Neural progenitor cell (in vitro differentiated cells): ENCODE data around the gene VDAC2. TPM values are rescaled to one million over a fixed set of nuclear protein-coding genes. Genes with fewer than 3 reads are reported as not detected.

Experiments used
- DNase-seq: peaks from one replicate; pipeline ENCODE4 v3.0.0-alpha.2; 2016; ENCODE audit warnings: low spot score
- H2AFZ ChIP-seq: fragments of 200-600 bp; sonication (generic); replicated peaks from 2 replicates; pipeline ENCODE4 v1.6.1; 2016; ENCODE audit warnings: antibody characterized with exemption
- H3F3A ChIP-seq: fragments of 200-600 bp; sonication (generic); 2 replicates; pipeline ENCODE4 v1.6.1; 2016; ENCODE audit warnings: antibody characterized with exemption, low read depth
- H3K27ac ChIP-seq: fragments of 200-600 bp; sonication (generic); 2 replicates; pipeline ENCODE4 v1.5.1; 2016; ENCODE audit warnings: mild to moderate bottlenecking
- H3K27me3 ChIP-seq: fragments of 200-600 bp; sonication (generic); 2 replicates; pipeline ENCODE4 v1.6.1; 2016; ENCODE audit warnings: mild to moderate bottlenecking, moderate library complexity
- H3K36me3 ChIP-seq: fragments of 200-600 bp; sonication (generic); 2 replicates; pipeline ENCODE4 v1.5.1; 2016
- H3K4me1 ChIP-seq: fragments of 200-600 bp; sonication (generic); 2 replicates; pipeline ENCODE4 v1.6.1; 2016; ENCODE audit warnings: mixed run types
- H3K4me2 ChIP-seq: fragments of 200-600 bp; sonication (generic); 2 replicates; pipeline ENCODE4 v1.6.1; 2016
- H3K4me3 ChIP-seq: fragments of 200-600 bp; sonication (generic); 2 replicates; pipeline ENCODE4 v1.5.1; 2016
- H3K79me2 ChIP-seq: fragments of 200-600 bp; sonication (generic); 2 replicates; pipeline ENCODE4 v1.6.1; 2016; ENCODE audit warnings: low read depth
- H3K9ac ChIP-seq: fragments of 200-600 bp; sonication (generic); 2 replicates; pipeline ENCODE4 v1.6.1; 2016
- H3K9me3 ChIP-seq: fragments of 200-600 bp; sonication (generic); 2 replicates; pipeline ENCODE4 v1.5.1; 2016; ENCODE audit warnings: low read depth
- H4K20me1 ChIP-seq: fragments of 200-600 bp; sonication (generic); 2 replicates; pipeline ENCODE4 v1.6.1; 2016; ENCODE audit warnings: low read depth
- H3K27ac Mint-ChIP-seq: 3 replicates; pipeline ENCODE4 v1.8.0; 2021; ENCODE audit warnings: mixed read lengths
- H3K27me3 Mint-ChIP-seq: 2 replicates; pipeline ENCODE4 v1.8.0; 2022; ENCODE audit warnings: low read depth, mild to moderate bottlenecking, inconsistent platforms, moderate library complexity, mixed read lengths; ENCODE audit not compliant: insufficient read depth
- H3K36me3 Mint-ChIP-seq: 3 replicates; pipeline ENCODE4 v1.8.0; 2021; ENCODE audit warnings: mixed read lengths
- H3K4me1 Mint-ChIP-seq: 3 replicates; pipeline ENCODE4 v1.8.0; 2021; ENCODE audit warnings: mixed read lengths
- H3K4me3 Mint-ChIP-seq: 3 replicates; pipeline ENCODE4 v1.8.0; 2021; ENCODE audit warnings: mild to moderate bottlenecking, moderate library complexity, mixed read lengths
- H3K9me3 Mint-ChIP-seq: 3 replicates; pipeline ENCODE4 v1.8.0; 2020; ENCODE audit warnings: mixed read lengths
- EZH2 ChIP-seq: fragments of 200-600 bp; sonication (generic); IDR thresholded peaks from 2 replicates; pipeline ENCODE4 v1.6.1; 2017; ENCODE audit warnings: antibody characterized with exemption, mild to moderate bottlenecking, moderate library complexity
- EZH2phosphoT487 ChIP-seq: fragments of 200-600 bp; sonication (generic); IDR thresholded peaks from 2 replicates; pipeline ENCODE4 v1.6.1; 2017; ENCODE audit warnings: antibody characterized with exemption
- total RNA-seq: library from RNA; depleted of rRNA; stranded (reverse); fragments of >200 nt; gene quantifications from 2 replicates; pipeline ENCODE4 v1.2.3, GENCODE V29; 2015; ENCODE audit warnings: low replicate concordance
- TF ChIP-seq, protein P1 (sequence below): fragments of 200-600 bp; sonication (generic); IDR thresholded peaks from 2 replicates; pipeline ENCODE4 v1.5.1; 2017; ENCODE audit warnings: antibody characterized with exemption, mild to moderate bottlenecking

VDAC2 gene, protein sequence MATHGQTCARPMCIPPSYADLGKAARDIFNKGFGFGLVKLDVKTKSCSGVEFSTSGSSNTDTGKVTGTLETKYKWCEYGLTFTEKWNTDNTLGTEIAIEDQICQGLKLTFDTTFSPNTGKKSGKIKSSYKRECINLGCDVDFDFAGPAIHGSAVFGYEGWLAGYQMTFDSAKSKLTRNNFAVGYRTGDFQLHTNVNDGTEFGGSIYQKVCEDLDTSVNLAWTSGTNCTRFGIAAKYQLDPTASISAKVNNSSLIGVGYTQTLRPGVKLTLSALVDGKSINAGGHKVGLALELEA
- total RNA-seq: 163 and 341 TPM in 2 replicates

DNA sequence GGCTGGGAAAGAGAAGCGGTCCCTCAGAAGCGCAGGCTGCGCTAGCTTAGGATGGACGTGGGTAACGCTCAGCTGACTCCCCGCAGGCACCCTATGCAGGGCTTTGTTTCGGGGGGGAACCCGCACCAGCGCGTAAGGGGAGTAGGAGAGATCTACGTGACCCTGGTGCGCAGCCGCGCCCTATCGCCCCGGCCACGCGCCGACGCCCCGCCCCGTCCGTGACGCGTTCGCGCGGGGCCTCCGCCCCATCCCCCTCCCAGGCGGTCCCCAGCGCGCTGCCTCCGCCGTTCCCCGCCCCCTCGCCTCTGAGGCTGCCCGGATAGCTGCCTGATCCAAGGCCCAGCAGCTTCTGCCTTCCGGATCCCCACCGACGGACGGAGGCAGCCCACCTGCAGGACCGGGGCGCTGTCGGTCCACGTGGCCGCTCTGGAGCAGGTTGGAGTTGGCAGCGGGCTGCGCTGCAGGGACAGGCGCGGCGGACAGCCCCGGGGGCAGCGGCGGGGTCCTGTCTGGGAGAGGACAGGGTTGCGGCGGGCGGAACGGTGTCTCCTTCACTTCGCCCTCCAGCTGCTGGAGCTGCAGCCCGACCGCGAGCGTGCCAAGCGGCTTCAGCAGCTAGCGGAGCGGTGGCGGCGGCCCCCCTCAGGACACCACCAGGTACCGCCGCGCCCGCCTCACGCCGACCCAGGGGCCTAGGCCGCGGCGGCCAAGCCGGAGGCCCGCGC, at the start of gene VDAC2:
Gene VDAC2 (plus strand): TSS at position 515 of the 725 bp plus-strand sequence. CDS start 363 bp downstream, outside the sequence.
- peaks cover 25% of the 10 kb centered on the region for H4K20me1 ChIP-seq
- no peaks in the 10 kb centered on the region for H3K27me3 ChIP-seq
- peaks cover 9% of the 10 kb centered on the region for H3F3A ChIP-seq
- peak within 1 kb of the TSS; percentile 18 for H2AFZ ChIP-seq
- H3K9me3 Mint-ChIP-seq: no peaks in the 10 kb centered on the region
- H3K27ac Mint-ChIP-seq: peak within 1 kb of the TSS; percentile 97
- H3K4me3 Mint-ChIP-seq: peak within 1 kb of the TSS; percentile 95
- H3K79me2 ChIP-seq: peaks cover 49% of the 10 kb centered on the region
- no peaks in the 10 kb centered on the region for H3K27me3 Mint-ChIP-seq
- DNase-seq: peak; percentile 90
- H3K4me3 ChIP-seq: peak within 1 kb of the TSS; percentile 90
- H3K9ac ChIP-seq: peak within 1 kb of the TSS; percentile 84
- H3K36me3 Mint-ChIP-seq: peaks cover 20% of the 10 kb centered on the region
- H3K9me3 ChIP-seq: no peaks in the 10 kb centered on the region
- H3K4me1 Mint-ChIP-seq: peaks cover 28% of the 10 kb centered on the region
- H3K36me3 ChIP-seq: peaks cover 12% of the 10 kb centered on the region
- peak within 1 kb of the TSS; percentile 93 for H3K4me2 ChIP-seq
- peak within 1 kb of the TSS; percentile 97 for H3K27ac ChIP-seq
- H3K4me1 ChIP-seq: peaks cover 18% of the 10 kb centered on the region
- TF ChIP-seq EZH2phosphoT487 (no peak), EZH2 (no peak)
- TF ChIP-seq, protein P1, sequence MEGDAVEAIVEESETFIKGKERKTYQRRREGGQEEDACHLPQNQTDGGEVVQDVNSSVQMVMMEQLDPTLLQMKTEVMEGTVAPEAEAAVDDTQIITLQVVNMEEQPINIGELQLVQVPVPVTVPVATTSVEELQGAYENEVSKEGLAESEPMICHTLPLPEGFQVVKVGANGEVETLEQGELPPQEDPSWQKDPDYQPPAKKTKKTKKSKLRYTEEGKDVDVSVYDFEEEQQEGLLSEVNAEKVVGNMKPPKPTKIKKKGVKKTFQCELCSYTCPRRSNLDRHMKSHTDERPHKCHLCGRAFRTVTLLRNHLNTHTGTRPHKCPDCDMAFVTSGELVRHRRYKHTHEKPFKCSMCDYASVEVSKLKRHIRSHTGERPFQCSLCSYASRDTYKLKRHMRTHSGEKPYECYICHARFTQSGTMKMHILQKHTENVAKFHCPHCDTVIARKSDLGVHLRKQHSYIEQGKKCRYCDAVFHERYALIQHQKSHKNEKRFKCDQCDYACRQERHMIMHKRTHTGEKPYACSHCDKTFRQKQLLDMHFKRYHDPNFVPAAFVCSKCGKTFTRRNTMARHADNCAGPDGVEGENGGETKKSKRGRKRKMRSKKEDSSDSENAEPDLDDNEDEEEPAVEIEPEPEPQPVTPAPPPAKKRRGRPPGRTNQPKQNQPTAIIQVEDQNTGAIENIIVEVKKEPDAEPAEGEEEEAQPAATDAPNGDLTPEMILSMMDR: no peak

DNA sequence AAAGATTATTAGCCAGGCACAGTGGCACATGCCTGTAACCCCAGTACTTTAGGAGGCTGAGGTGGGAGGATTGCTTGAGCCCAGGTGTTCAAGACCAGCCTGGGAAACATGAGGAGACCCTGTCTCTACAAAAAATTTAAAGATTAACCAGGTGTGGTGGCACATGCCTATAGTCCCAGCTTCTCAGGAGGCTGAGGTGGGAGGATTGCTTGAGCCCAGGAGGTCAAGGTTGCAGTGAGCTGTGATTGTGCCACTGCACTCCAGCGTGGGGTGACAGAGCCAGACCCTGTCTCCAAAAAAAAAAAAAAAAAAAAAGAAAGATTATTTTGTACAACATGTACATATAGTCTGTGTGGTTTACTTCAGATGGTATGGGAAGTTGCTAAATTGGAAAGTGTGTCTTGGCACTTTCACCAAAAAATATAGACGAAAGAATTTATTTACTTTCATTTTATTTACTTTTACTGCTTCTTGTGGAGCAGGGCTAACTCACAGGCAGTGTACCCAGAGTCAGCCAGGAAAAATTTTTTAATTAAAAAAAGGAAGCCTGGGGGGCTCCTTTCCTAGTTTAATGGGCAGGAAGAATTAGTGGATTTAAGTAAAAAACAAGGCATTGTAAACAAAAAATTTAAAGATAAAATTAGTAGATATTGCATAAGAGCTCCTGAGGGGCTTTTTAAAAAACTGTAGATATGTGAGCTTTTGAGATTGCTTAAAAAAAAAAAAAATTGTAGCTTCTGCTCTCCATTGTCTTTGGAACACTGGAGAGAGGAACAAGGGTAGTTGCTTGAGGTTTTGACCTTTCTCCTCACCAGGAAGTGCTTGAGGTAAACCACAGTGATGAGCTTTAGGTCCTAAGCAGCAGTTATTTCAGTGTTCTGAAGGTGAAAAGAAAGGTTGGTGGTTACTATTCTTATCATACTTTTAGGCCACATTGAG, 44.6 kb upstream of the VDAC2 start:
- H3K4me1 ChIP-seq: no peaks in the 10 kb centered on the region
- H3K9me3 ChIP-seq: no peaks in the 10 kb centered on the region
- DNase-seq: no peak
- H3F3A ChIP-seq: no peaks in the 10 kb centered on the region
- Mint-ChIP-seq H3K27ac (no peak overlapping the region), H3K36me3 (peaks cover 6% of the 10 kb centered on the region), H3K9me3 (no peaks in the 10 kb centered on the region), H3K4me3 (no peak overlapping the region), H3K27me3 (no peaks in the 10 kb centered on the region), H3K4me1 (peaks cover 3% of the 10 kb centered on the region)
- TF ChIP-seq, protein P1: no peak
- TF ChIP-seq EZH2phosphoT487: no peak
- no peak for TF ChIP-seq EZH2
- peaks cover 3% of the 10 kb centered on the region for H3K79me2 ChIP-seq
- H3K4me2 ChIP-seq: no peak overlapping the region
- no peak overlapping the region for H2AFZ ChIP-seq
- H3K27ac ChIP-seq: no peak overlapping the region
- H3K4me3 ChIP-seq: no peak overlapping the region
- no peaks in the 10 kb centered on the region for H4K20me1 ChIP-seq
- no peak overlapping the region for H3K9ac ChIP-seq
- no peaks in the 10 kb centered on the region for H3K27me3 ChIP-seq
- no peaks in the 10 kb centered on the region for H3K36me3 ChIP-seq

DNA sequence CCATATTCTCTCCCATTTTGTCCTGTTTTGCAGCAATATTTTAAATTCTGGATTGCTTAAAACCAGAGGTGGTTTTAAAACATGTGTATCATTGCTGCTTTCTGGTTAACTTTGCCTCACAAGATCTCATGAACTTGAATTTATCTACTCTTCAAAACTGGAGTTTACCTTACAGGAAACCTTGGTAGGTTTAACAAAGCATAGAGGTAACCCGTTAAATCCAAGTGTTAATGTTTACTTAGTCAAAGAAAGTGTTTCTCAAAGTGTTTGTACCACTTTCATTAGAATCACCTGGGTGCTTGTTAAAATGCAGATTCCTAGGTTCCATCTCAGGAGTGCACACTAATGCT, 44.0 kb upstream of the VDAC2 start:
- Mint-ChIP-seq H3K36me3 (peaks cover 6% of the 10 kb centered on the region), H3K4me3 (no peak overlapping the region)
- H3K4me3 ChIP-seq: no peak overlapping the region

More for the DNA sequence above, 44.0 kb upstream of the VDAC2 start:
- H3K9me3 ChIP-seq: no peaks in the 10 kb centered on the region
- H3K79me2 ChIP-seq: no peaks in the 10 kb centered on the region
- TF ChIP-seq EZH2: no peak
- no peak for TF ChIP-seq EZH2phosphoT487
- TF ChIP-seq, protein P1: no peak
- no peak overlapping the region for H3K4me2 ChIP-seq
- no peaks in the 10 kb centered on the region for H3K4me1 ChIP-seq
- H3K27ac ChIP-seq: no peak overlapping the region
- no peaks in the 10 kb centered on the region for H3K9me3 Mint-ChIP-seq
- H3K9ac ChIP-seq: no peak overlapping the region
- no peaks in the 10 kb centered on the region for H3K27me3 ChIP-seq
- peaks cover 3% of the 10 kb centered on the region for H3K4me1 Mint-ChIP-seq
- no peak for DNase-seq
- no peak overlapping the region for H2AFZ ChIP-seq
- no peaks in the 10 kb centered on the region for H3K27me3 Mint-ChIP-seq
- H3K27ac Mint-ChIP-seq: no peak overlapping the region
- no peaks in the 10 kb centered on the region for H3F3A ChIP-seq
- H4K20me1 ChIP-seq: no peaks in the 10 kb centered on the region
- no peaks in the 10 kb centered on the region for H3K36me3 ChIP-seq
